Measurements from ENCODE around the gene TENT4A.
"Not testable (repeated sequence)": the region's sequence is repeated elsewhere in the genome, so short reads cannot be mapped to it uniquely, and the experiment has no call there.

The TENT4A gene

GRCh38 chr5:6766604-6767093 is 53.4 kb downstream of the TENT4A start:
- Histone ChIP-seq H3K36me3 (ENCODE audit: insufficient read depth, low read length) (no peaks in the 10 kb centered on the region), H3K9ac (ENCODE audit: low read length) (no peak overlapping the region), H3K4me3 (ENCODE audit: low read depth in 1 of 2, low read length in 2 of 2) (peak overlapping the region in 1 of 2 donors; percentile 26), H3K27me3 (ENCODE audit: control insufficient read depth in 1 of 2, insufficient read depth in 2 of 2, low read length in 2 of 2) (no peaks in the 10 kb centered on the region), H3K4me1 (ENCODE audit: insufficient read depth, low read length) (peaks cover 16% of the 10 kb centered on the region), H3K27ac (ENCODE audit: low read depth, low read length) (no peak overlapping the region), H3K9me3 (ENCODE audit: low read length) (no peaks in the 10 kb centered on the region)

DNA sequence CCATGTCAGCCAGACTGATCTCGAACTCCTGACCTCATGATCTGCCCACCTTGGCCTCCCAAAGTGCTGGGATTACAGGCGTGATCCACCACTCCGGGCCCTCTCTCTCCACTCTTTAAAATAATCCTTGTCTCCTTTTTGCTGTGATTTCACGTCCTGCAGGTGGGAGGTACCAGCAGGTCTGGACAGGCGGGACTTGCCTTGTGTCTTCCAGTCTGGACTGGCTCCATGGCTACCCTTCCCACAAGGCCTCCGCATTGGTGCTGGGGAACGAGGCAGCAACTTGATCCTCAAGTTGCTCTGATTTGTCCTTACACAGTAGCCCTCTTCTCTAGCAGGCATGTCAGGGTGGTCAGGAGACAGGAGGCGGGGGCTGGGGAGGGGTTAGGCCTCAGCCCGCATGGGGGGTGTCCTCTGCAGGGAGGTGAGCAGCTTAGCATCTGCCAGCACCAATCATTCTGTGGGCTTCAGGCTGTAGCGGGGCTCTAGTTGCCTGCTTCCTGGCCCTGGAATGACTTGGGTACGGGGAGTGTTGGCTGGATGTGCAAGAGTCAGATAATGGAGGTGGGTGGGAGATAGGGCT is 54.3 kb downstream of the TENT4A start:
- Histone ChIP-seq H3K27ac (ENCODE audit: low read depth, low read length) (no peak overlapping the region), H3K4me3 (ENCODE audit: low read depth in 1 of 2, low read length in 2 of 2) (no peak overlapping the region), H3K4me1 (ENCODE audit: insufficient read depth, low read length) (peaks cover 16% of the 10 kb centered on the region), H3K9me3 (ENCODE audit: low read length) (no peaks in the 10 kb centered on the region), H3K27me3 (ENCODE audit: control insufficient read depth in 1 of 2, insufficient read depth in 2 of 2, low read length in 2 of 2) (no peaks in the 10 kb centered on the region), H3K36me3 (ENCODE audit: insufficient read depth, low read length) (no peaks in the 10 kb centered on the region), H3K9ac (ENCODE audit: low read length) (no peak overlapping the region)

DNA sequence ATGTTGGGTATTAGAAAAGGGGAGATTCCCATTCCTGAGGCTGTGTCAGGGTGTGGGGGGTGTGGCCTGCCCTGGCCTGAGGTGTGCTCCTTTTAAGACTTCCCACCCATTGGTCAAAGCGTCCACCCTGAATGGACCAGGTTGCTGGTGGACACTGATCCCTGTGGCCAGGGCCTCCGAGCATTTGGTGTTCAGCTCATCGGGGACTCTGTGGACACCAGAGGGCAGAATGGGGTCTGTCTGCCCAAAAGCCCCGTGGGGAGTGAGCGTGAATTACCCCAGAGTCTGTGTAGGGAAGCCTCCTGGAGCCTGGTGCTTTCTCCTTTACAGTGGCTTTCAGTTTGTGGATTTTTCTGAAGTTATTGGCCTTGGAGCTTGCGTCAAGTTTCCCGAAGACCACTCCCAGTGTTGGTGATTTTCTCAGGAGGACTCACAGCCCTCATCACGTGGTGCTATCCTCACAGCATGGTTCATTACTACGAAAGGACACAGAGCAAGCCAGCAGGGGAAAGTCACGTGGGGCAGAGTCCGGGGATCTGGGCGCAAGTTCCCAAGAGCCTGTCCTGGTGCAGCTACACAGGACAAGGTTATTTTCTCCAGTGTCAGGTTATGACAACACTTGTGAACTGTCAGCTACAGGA is 55.5 kb downstream of the TENT4A start:
- Histone ChIP-seq H3K27me3 (ENCODE audit: control insufficient read depth in 1 of 2, insufficient read depth in 2 of 2, low read length in 2 of 2) (no peaks in the 10 kb centered on the region), H3K4me3 (ENCODE audit: low read depth in 1 of 2, low read length in 2 of 2) (no peak overlapping the region), H3K9me3 (ENCODE audit: low read length) (no peaks in the 10 kb centered on the region), H3K4me1 (ENCODE audit: insufficient read depth, low read length) (peaks cover 16% of the 10 kb centered on the region), H3K27ac (ENCODE audit: low read depth, low read length) (no peak overlapping the region), H3K9ac (ENCODE audit: low read length) (no peak overlapping the region), H3K36me3 (ENCODE audit: insufficient read depth, low read length) (no peaks in the 10 kb centered on the region)

DNA sequence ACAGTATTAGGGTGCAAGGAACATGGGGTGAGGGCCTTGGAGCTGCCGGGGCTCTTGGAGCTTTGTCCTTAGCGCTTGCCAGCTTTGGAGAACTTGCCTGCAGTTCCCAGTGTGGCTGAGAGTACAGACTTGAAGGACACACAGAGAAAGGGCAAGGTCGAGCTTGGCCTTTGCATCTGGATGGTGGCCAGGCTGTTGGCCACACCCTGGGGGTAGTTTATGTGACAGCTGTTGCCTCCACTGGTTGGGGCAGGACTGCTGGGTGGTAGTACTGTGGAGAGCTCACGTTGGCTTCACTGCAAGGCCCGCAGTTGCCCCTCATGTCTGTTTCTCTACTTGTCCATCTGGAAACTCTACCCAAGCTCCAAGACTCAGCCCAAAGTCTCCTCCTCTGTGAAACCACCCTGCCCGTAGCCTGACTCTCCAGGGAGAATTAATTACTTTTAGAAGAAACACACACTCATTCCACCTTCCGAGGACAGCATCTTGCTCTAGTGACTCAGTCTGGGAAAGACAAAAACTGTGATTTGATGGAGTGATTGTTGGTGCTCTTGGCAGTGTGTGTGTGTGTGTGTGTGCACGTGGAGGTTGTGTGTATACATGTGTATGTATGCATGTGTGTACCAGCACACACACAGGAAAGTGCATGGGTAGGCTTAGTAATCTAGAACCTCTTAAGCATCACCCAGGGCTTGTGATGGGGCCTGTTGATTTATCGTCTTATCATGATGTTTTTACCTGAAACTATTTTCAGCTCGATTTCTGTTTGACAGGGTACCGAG is 57.8 kb downstream of the TENT4A start:
- no peak overlapping the region for H3K4me3 ChIP-seq (ENCODE audit: low read depth in 1 of 2, low read length in 2 of 2)
- no peak overlapping the region for H3K9ac ChIP-seq (ENCODE audit: low read length)
- no peaks in the 10 kb centered on the region for H3K9me3 ChIP-seq (ENCODE audit: low read length)
- H3K36me3 ChIP-seq (ENCODE audit: insufficient read depth, low read length), result no peaks in the 10 kb centered on the region
- H3K4me1 ChIP-seq (ENCODE audit: insufficient read depth, low read length), result peaks cover 9% of the 10 kb centered on the region
- no peak overlapping the region for H3K27ac ChIP-seq (ENCODE audit: low read depth, low read length)
- no peaks in the 10 kb centered on the region for H3K27me3 ChIP-seq (ENCODE audit: control insufficient read depth in 1 of 2, insufficient read depth in 2 of 2, low read length in 2 of 2)

- no peaks in the 10 kb centered on the region for H3K4me1 ChIP-seq (ENCODE audit: insufficient read depth, low read length)
- H3K9me3 ChIP-seq (ENCODE audit: low read length), result no peaks in the 10 kb centered on the region
- no peaks in the 10 kb centered on the region for H3K27me3 ChIP-seq (ENCODE audit: control insufficient read depth in 1 of 2, insufficient read depth in 2 of 2, low read length in 2 of 2)
- H3K9ac ChIP-seq (ENCODE audit: low read length), result no peak overlapping the region
- no peak overlapping the region for H3K4me3 ChIP-seq (ENCODE audit: low read depth in 1 of 2, low read length in 2 of 2)
- H3K27ac ChIP-seq (ENCODE audit: low read depth, low read length), result no peak overlapping the region
- H3K36me3 ChIP-seq (ENCODE audit: insufficient read depth, low read length), result no peaks in the 10 kb centered on the region
Measured at GRCh38 chr5:6772886-6773285, 59.7 kb downstream of the TENT4A start.

GRCh38 chr5:6773342-6774035 is 60.3 kb downstream of the TENT4A start:
- H3K9me3 ChIP-seq (ENCODE audit: low read length), result no peaks in the 10 kb centered on the region
- H3K27me3 ChIP-seq (ENCODE audit: control insufficient read depth in 1 of 2, insufficient read depth in 2 of 2, low read length in 2 of 2), result no peaks in the 10 kb centered on the region
- H3K27ac ChIP-seq (ENCODE audit: low read depth, low read length), result no peak overlapping the region
- no peaks in the 10 kb centered on the region for H3K36me3 ChIP-seq (ENCODE audit: insufficient read depth, low read length)
- no peak overlapping the region for H3K9ac ChIP-seq (ENCODE audit: low read length)
- H3K4me3 ChIP-seq (ENCODE audit: low read depth in 1 of 2, low read length in 2 of 2), result no peak overlapping the region
- no peaks in the 10 kb centered on the region for H3K4me1 ChIP-seq (ENCODE audit: insufficient read depth, low read length)

DNA sequence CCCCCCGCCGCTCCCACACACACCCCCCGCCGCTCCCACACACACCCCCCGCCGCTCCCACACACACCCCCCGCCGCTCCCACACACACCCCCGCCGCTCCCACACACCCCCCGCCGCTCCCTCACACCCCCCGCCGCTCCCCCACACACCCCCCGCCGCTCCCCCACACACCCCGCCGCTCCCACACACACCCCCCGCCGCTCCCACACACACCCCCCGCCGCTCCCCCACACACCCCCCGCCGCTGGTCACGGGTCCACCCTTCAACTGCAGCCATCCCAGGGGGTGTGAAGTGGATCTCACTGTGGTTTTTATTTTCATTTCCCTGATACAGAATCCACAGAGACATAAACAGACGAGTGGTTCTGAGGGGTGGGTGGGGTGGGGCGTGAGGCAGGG is 61.0 kb downstream of the TENT4A start:
- not testable (repeated sequence) for H3K9me3 ChIP-seq (ENCODE audit: low read length); H3K4me3 ChIP-seq (ENCODE audit: low read depth in 1 of 2, low read length in 2 of 2); H3K36me3 ChIP-seq (ENCODE audit: insufficient read depth, low read length); H3K9ac ChIP-seq (ENCODE audit: low read length); H3K27me3 ChIP-seq (ENCODE audit: control insufficient read depth in 1 of 2, insufficient read depth in 2 of 2, low read length in 2 of 2); H3K4me1 ChIP-seq (ENCODE audit: insufficient read depth, low read length); H3K27ac ChIP-seq (ENCODE audit: low read depth, low read length)

- Histone ChIP-seq H3K4me3 (ENCODE audit: low read depth in 1 of 2, low read length in 2 of 2) (no peak overlapping the region), H3K27me3 (ENCODE audit: control insufficient read depth in 1 of 2, insufficient read depth in 2 of 2, low read length in 2 of 2) (no peaks in the 10 kb centered on the region), H3K9ac (ENCODE audit: low read length) (no peak overlapping the region), H3K27ac (ENCODE audit: low read depth, low read length) (no peak overlapping the region), H3K4me1 (ENCODE audit: insufficient read depth, low read length) (no peaks in the 10 kb centered on the region), H3K9me3 (ENCODE audit: low read length) (no peaks in the 10 kb centered on the region), H3K36me3 (ENCODE audit: insufficient read depth, low read length) (no peaks in the 10 kb centered on the region)
Measured at GRCh38 chr5:6774721-6775204, 61.5 kb downstream of the TENT4A start.

DNA sequence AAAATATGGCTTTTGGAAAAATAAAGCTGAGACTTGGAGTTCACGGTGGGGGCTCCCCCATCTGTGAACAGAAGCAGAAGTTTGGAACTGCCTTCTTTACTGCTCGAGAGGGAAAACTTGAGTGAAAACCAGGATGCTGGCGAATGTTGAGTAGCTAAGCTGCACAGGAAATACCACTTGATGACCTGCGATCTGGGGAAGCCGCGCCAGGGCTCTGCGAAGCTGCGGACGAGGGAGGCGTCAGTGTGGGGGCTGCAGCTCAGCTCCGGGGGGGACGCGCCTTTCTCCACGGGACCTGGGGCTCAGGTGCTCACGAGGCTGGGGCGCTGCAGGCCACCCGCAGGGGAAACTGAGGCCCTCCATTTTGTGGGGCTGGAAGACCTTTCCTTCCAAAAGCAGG is 62.3 kb downstream of the TENT4A start:
- Histone ChIP-seq H3K4me3 (ENCODE audit: low read depth in 1 of 2, low read length in 2 of 2) (no peak overlapping the region), H3K4me1 (ENCODE audit: insufficient read depth, low read length) (no peaks in the 10 kb centered on the region), H3K9me3 (ENCODE audit: low read length) (no peaks in the 10 kb centered on the region), H3K9ac (ENCODE audit: low read length) (no peak overlapping the region), H3K27me3 (ENCODE audit: control insufficient read depth in 1 of 2, insufficient read depth in 2 of 2, low read length in 2 of 2) (no peaks in the 10 kb centered on the region), H3K36me3 (ENCODE audit: insufficient read depth, low read length) (no peaks in the 10 kb centered on the region), H3K27ac (ENCODE audit: low read depth, low read length) (no peak overlapping the region)

DNA sequence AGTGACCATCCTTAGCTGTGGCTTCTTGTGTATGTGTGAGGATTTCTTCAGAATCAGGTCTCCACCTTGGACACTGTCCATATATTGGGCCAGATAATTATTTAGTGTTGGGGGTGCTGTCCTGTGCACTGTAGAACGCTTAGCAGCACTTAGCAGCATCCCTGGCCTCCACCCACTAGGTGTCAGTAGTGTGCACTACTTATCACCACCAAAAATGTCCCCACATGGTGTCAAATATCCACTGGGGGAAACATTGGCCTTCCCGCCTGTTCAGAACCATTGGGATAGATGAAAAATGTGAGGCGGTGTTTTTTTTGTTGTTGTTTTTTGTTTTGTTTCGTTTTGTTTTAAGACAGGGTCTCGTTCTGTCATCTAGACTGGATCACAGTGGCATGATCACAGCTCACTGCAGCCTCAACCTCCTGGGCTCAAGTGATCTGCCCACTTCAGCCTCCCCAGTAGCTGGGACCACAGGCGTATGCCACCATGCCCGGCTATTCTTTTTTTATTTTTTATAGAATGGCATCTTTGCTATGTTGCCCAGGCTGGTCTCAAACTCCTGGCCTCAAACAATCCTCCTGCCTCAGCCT is 67.7 kb downstream of the TENT4A start:
- H3K9me3 ChIP-seq (ENCODE audit: low read length), result no peaks in the 10 kb centered on the region
- no peak overlapping the region for H3K4me3 ChIP-seq (ENCODE audit: low read depth in 1 of 2, low read length in 2 of 2)
- no peak overlapping the region for H3K9ac ChIP-seq (ENCODE audit: low read length)
- no peak overlapping the region for H3K27ac ChIP-seq (ENCODE audit: low read depth, low read length)
- no peaks in the 10 kb centered on the region for H3K27me3 ChIP-seq (ENCODE audit: control insufficient read depth in 1 of 2, insufficient read depth in 2 of 2, low read length in 2 of 2)
- no peaks in the 10 kb centered on the region for H3K4me1 ChIP-seq (ENCODE audit: insufficient read depth, low read length)
- H3K36me3 ChIP-seq (ENCODE audit: insufficient read depth, low read length), result no peaks in the 10 kb centered on the region

GRCh38 chr5:6781716-6782115 is 68.5 kb downstream of the TENT4A start:
- H3K4me1 ChIP-seq (ENCODE audit: insufficient read depth, low read length), result no peaks in the 10 kb centered on the region
- H3K36me3 ChIP-seq (ENCODE audit: insufficient read depth, low read length), result no peaks in the 10 kb centered on the region
- H3K27ac ChIP-seq (ENCODE audit: low read depth, low read length), result no peak overlapping the region
- H3K9me3 ChIP-seq (ENCODE audit: low read length), result no peaks in the 10 kb centered on the region
- no peak overlapping the region for H3K4me3 ChIP-seq (ENCODE audit: low read depth in 1 of 2, low read length in 2 of 2)
- H3K9ac ChIP-seq (ENCODE audit: low read length), result no peak overlapping the region
- H3K27me3 ChIP-seq (ENCODE audit: control insufficient read depth in 1 of 2, insufficient read depth in 2 of 2, low read length in 2 of 2), result no peaks in the 10 kb centered on the region
